SHP77 (cell line): Measurements from ENCODE around the gene ITIH1.

Experiments used
- DNase-seq, 2 experiments: peaks; one replicate each; lab custom pipeline; 2025; lab: John Stamatoyannopoulos, UW

Gene ITIH1

DNA sequence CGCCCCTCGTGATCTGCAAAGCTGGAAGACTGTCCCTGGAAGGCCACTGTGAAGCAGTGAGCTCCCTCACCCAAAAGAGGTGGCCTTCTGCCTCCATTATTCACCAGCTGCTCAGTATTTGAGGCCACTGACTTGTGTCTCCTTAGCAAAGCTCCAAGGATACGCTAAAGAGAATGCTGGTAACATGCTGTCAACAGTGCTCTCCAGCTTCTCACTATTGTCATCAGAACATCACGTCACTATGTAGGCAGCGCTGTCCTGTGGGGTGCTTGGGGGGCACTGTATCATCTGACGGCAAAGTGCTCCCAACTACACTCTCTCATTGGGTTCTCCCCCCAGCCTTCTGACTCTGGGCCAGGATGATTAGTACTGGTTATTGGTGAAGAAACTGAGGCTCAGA is 38.8 kb downstream of the ITIH1 start:
- no peak for DNase-seq

DNA sequence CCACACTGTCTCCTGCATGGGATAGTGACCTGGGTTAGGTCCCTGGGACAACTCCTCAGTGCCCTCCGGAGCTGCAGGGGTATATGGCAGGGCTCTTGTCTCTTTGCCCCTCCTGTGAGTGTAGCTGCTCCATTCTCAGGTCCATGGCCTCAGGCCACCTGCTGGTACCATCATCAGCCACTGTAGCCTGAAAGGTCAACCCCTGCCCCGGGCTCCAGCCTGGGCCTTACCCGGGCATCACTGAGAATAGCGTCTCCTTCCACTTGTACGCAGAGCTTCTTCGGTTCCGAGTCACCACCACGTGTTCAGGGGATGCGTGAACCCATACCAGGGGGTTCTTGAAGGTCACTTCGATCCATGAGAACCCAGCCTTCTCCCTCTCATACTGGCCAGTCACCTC is 39.3 kb downstream of the ITIH1 start:
- DNase-seq, result no peak

- no peak for DNase-seq
Observed at GRCh38 chr3:52817221-52817620, 39.8 kb downstream of the ITIH1 start.

DNA sequence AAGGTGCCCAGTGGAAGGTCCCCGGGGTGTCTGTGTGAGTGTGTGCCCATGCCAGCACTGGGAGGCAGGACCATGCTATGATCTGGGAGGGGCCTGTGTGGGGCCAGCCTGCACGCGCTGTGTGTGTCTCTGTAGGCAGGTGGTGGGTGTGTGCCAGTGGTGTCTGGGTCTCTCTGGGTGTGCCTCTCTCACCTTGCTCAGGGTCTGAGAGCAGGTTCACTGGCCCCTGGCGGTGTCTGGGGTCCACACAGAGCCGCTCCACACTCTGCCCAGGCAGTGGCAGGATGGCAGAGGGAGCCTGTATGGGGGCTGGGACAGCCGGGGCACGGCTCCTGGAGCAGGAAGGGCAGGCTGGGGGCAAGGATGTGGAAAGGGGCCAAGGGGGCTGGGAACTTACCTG is 40.5 kb downstream of the ITIH1 start:
- DNase-seq, result no peak

DNA sequence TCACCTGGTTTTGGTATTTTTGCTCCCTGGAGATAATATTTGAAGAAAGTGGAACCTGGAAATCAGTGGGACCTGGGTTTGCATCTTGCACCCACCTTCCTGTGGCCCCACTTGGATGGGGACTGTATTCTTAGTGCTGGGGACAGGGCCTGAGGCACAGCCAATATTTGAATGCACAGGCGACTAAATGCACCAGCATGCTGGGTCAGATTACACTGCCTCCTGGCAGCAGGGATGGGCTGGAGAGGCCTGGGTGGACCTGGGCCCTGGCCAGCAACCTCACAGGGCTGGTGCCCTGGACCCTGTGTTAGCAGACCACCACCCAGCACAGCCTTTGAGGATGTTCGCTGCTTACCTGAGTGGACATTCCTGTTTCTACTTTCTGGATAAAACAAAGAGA is 42.5 kb downstream of the ITIH1 start:
- DNase-seq, result peak in 1 of 2 experiments; percentile 38

DNA sequence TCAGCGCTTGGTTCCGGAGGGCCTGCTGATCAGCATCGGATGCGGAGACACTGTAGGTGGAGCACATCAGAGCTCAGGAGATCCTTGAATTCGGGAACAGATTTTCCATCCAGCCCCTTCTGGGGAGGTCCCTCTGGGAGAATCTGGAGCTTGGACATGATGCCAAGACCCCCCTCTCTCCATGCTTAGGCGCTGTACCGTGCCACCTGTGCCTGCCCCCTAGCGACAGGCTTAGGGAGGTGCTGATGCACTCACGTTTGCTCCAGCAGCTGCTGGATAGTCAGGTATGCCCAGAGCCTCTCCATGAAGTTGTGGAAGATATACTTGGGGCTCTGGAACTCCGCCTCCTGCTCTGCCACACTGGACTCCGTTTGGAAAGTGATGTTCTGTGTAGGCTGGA is 43.3 kb downstream of the ITIH1 start:
- peak; percentile 50 to 54 for DNase-seq

DNA sequence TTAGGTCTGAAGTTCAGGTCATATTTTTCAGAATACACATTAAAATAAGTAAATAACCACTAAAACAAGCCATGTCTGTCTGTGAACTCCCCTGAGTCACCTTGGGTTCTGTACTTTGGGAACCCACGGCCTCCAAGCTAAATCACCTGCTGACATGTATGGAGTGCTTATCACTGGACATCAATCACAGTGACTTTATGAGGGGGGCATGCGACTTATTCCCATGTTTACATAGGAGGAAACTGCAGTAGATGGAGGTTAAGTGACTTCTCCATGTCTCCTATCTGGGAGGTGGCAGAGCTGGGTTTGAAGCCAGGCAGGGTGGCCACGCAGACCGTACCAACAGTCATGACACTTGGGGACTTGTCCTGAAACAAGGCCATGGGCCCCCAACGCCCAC is 45.0 kb downstream of the ITIH1 start:
- DNase-seq, result no peak

DNA sequence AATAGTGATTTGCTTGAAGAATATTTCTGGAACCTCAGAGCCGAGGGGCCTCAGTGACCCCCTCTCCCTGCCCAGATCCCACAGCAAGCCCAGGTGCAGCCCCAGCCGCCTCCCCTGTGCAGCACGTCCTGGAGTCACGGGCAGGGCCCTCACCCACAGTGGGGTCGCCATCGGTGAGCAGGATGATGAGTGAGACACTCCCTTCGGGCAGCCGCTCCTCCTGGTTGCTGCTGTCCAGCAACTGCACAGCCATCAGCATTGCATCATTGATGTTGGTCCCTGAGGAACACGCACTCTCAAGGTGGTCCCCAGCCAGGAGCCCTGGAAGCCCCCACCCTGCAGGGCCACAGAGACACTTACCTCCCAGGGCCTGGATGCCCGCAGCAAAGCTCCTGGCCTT is 46.6 kb downstream of the ITIH1 start:
- no peak for DNase-seq

GRCh38 chr3:52827441-52827840 is 50.0 kb downstream of the ITIH1 start:
- DNase-seq, result no peak

DNA sequence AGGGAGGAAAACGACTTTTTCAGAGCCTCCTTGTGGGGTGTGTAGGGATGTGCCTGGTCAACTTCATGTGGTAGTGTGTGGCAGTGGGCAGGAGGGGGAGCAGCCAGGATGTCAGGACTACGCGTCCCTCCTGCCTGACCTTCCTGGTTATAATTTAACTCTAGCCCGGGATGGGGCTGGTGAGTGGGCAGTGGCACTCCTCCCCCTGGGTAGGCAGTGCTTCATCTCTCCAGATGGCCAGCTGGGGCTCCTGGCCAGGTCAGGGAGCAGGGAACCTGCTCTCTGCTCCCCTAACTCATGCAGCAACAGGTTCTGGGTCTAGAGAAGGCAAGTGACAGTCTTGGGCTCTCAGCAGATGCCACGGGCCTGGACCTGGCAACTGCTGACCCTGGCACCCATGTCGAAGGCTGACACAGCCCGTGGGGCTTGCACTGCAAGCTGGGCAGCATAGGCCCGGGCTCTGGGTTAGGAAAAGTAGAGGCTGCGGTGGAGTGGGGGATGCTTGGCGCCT is 50.5 kb downstream of the ITIH1 start:
- DNase-seq, result no peak

- no peak for DNase-seq
Observed at GRCh38 chr3:52829482-52829881, 52.1 kb downstream of the ITIH1 start.

- DNase-seq, result no peak
Observed at GRCh38 chr3:52829906-52830463, 52.6 kb downstream of the ITIH1 start.

DNA sequence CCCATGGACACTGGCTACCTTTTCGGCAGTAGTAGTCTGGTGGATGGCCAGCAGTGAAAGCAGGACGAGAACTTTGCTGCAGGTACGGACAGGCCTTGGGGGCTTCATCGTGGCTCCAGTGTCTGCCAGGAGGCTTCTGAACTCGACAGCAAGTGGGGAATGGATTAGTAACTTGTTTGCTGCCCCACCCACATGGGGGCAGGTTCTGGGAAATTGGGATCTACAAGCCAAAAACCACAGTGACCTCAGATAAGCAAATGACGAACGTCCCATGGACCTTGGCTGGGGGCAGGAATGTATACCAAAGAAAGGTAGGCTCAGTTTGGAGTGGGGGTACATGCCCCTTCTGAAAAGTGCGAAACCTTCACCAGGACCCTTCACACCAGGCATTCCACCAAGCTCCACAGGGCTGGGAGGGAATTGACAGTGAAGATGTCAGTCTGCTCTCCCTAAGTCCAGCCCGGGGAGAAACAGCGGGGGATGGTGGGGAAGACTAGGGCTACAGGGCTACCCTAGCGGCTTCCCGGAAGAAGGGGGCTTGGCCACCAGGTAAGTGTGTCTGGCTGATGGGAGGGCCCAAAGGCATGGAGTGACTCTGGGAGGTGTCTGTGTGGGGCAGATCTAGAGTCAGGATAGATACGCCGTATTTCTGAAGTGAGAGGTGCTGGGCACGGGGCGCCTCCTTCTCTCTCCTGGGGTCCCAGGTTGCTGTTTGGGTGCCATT is 53.3 kb downstream of the ITIH1 start, which contains the start of gene ITIH4:
ITIH4 (minus strand) TSS at position 138 of the 724 bp plus-strand sequence; CDS start at position 108, 30 bp downstream.
- DNase-seq, result no peak

DNA sequence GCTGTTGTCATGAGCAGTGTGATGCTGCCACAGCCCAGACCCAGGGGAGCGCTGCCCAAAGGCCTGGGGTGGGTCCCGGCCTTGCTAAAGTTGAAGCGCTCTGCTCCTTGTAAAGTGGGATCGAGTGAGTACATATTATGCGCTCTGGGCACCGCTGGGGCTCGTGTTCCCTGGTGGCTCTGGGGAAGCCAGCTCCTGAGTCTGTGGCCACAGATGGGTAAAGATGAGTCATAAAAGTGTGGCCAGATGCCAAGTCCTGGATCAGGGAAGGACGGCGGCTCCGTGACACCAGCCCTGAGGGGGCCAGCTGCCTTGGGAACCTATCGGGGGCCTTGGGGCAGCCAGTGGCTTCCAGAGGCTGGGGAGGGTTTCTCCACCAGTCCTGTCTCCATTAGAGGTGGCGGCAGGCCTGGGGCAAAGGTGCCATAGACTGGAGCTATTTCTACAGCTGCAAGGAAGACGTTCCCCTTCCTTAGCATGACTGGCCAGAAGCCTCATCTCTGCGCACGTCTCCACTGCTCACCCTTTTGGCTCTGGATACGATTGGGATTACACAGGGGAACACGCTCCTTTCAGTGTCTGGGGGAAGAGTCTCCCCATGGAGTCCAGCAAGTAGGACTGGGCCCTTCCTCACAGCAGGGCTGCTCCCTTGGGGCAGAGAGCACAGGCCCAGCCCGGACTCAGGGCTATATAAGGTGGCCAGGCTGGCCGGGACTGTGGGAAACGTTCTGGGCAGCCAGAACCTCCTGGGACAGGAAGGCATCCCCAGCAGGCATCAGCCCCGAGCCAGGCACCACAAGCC is 54.3 kb downstream of the ITIH1 start:
- DNase-seq, result peak; percentile 78 to 80

- no peak for DNase-seq
Observed at GRCh38 chr3:52833202-52833601, 55.8 kb downstream of the ITIH1 start.

DNA sequence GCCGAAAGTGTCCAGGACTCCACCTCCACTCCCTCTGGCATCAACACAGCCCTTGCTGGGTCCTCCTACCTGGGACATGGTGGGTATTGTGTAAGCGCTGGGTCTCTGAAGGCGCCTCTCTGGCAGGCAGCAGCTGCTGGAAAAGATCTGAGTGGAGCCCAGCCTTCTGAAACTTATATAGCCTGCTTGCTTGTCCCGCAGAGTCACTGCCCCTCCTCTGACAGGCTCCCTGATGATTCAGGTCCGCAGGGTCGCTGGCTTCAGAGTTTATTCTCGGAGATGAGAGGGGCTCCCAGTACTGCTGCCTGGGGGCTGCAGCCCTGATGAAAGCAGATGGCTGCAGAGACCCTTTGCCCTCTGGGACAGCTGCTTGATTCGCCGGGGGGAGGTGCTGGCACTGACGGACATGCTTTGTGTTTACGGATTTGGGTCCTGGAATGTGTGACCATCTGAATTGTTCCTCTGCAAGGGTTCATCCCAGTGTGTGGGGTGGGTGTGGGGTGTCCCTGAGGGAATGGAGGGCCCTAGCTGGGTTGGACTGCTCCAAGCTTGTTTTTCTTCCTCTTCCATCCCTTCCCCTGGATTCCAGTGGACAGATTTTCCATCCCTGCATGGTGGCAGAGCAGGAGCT is 57.6 kb downstream of the ITIH1 start, which contains the start of gene MUSTN1:
MUSTN1 (minus strand) TSS at position 149 of the 631 bp plus-strand sequence; CDS start at position 78, 71 bp downstream.
- no peak for DNase-seq

GRCh38 chr3:52835766-52836470 is 58.5 kb downstream of the ITIH1 start:
- no peak for DNase-seq

GRCh38 chr3:52836471-52836845 is 59.1 kb downstream of the ITIH1 start:
- no peak for DNase-seq

DNA sequence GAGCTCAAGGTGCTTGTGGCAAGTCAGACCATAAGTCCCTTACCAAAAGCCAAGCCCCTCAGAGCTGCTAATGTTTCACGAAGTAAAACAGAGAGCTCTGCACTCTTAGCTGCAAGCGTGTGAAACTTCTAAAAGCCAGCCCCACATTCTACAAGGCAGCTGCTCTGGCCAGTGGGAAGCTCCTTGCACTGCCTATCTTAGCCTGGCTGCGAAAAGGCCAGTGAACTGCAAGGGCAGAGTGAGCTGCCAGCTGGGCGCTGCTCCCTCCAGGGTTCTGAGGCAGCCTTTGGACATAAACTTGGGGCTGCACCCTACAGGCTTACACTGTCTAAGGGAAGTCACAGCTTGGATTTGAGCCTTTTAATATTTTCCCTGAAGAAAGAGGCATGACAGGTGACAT is 59.6 kb downstream of the ITIH1 start:
- no peak for DNase-seq

DNA sequence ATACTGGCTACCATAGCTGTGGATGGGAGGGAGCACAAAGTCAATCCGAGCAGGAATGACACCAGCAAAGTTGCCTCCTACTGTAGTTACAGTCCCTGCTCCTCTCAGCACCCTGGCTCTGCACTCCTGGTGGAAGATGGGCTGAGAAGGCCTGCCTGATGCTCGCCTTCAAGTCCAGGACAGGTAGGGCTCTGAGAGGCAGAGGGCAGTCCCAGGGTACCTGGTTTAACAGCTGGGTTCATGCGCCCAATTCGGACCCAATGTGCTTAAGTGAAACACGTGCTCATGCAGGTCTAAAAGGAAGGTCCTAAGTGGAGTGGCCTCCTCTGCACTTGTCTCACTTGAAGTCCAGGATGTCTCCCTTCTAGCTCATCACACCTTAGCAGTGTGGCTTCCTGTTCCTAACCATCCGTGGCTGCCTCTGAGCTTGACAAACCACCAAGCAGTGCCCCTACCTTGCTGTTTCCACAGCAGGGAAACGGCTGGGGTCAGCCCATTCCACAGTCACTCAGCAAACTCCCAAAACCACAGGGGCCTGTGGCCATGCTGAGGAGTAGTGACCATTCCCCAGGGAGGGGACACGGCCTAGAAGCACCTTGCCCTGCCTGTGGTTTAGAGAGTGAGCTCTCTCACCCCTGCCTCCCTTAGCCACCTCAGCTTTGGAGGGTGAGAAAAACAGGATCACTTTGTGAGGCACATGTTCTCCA is 61.3 kb downstream of the ITIH1 start:
- no peak for DNase-seq

- no peak for DNase-seq
Observed at GRCh38 chr3:52839268-52839575, 61.8 kb downstream of the ITIH1 start.
